ENCODE data around the gene AGAP1. TPM values are rescaled to one million over a fixed set of nuclear protein-coding genes. Genes with fewer than 3 reads are reported as not detected.

The AGAP1 gene
- polyA plus RNA-seq, 4 donors = 9.8 to 19.2 (median 15.5) TPM

- no peaks in the 10 kb centered on the region for H3K4me1 ChIP-seq (ENCODE audit: control insufficient read depth in 3 of 3, insufficient read depth in 2 of 3, low read depth in 1 of 3, low read length in 2 of 3)
- no peaks in the 10 kb centered on the region for H3K9me3 ChIP-seq (ENCODE audit: control insufficient read depth in 2 of 2, insufficient read depth in 1 of 2, low read depth in 1 of 2, low read length in 1 of 2)
- H3K4me3 ChIP-seq (ENCODE audit: low read depth in 1 of 3, low read length in 3 of 3) = no peak overlapping the region
- no peak overlapping the region for H3K27ac ChIP-seq (ENCODE audit: low read depth in 1 of 3, low read length in 2 of 3)
- H3K36me3 ChIP-seq (ENCODE audit: control insufficient read depth in 3 of 3, insufficient read depth in 2 of 3, low read depth in 1 of 3, low read length in 3 of 3) = peaks cover 0 to 57% (median 2%) of the 10 kb centered on the region in 3 donors
- WGBS, 3 donors = 72 to 82% (median 73%) methylated on average over 10 of the region's 10 CpGs
- no peak for DNase-seq
- H3K27me3 ChIP-seq (ENCODE audit: control insufficient read depth in 3 of 3, insufficient read depth in 3 of 3, low read length in 3 of 3) = no peaks in the 10 kb centered on the region
- FAIRE-seq = no peak
Measured at GRCh38 chr2:235749121-235749770, 255.4 kb downstream of the AGAP1 start.

GRCh38 chr2:235749771-235750160 lies 255.9 kb downstream of the AGAP1 start:
- peaks cover 0 to 56% (median 2%) of the 10 kb centered on the region in 3 donors for H3K36me3 ChIP-seq (ENCODE audit: control insufficient read depth in 3 of 3, insufficient read depth in 2 of 3, low read depth in 1 of 3, low read length in 3 of 3)

GRCh38 chr2:235752846-235753245 lies 259.0 kb downstream of the AGAP1 start:
- WGBS, 3 donors = 77 to 82% (median 81%) methylated on average over 4 of the region's 4 CpGs
- H3K36me3 ChIP-seq (ENCODE audit: control insufficient read depth in 3 of 3, insufficient read depth in 2 of 3, low read depth in 1 of 3, low read length in 3 of 3) = peaks cover 0 to 43% (median 2%) of the 10 kb centered on the region in 3 donors
- no peak for FAIRE-seq
- no peaks in the 10 kb centered on the region for H3K4me1 ChIP-seq (ENCODE audit: control insufficient read depth in 3 of 3, insufficient read depth in 2 of 3, low read depth in 1 of 3, low read length in 2 of 3)
- H3K4me3 ChIP-seq (ENCODE audit: low read depth in 1 of 3, low read length in 3 of 3) = no peak overlapping the region
- H3K9me3 ChIP-seq (ENCODE audit: control insufficient read depth in 2 of 2, insufficient read depth in 1 of 2, low read depth in 1 of 2, low read length in 1 of 2) = no peaks in the 10 kb centered on the region
- DNase-seq = no peak
- no peak overlapping the region for H3K27ac ChIP-seq (ENCODE audit: low read depth in 1 of 3, low read length in 2 of 3)
- no peaks in the 10 kb centered on the region for H3K27me3 ChIP-seq (ENCODE audit: control insufficient read depth in 3 of 3, insufficient read depth in 3 of 3, low read length in 3 of 3)

More at GRCh38 chr2:235749771-235750160, 255.9 kb downstream of the AGAP1 start:
- Histone ChIP-seq H3K4me3 (ENCODE audit: low read depth in 1 of 3, low read length in 3 of 3) (no peak overlapping the region), H3K27ac (ENCODE audit: low read depth in 1 of 3, low read length in 2 of 3) (no peak overlapping the region), H3K4me1 (ENCODE audit: control insufficient read depth in 3 of 3, insufficient read depth in 2 of 3, low read depth in 1 of 3, low read length in 2 of 3) (no peaks in the 10 kb centered on the region), H3K9me3 (ENCODE audit: control insufficient read depth in 2 of 2, insufficient read depth in 1 of 2, low read depth in 1 of 2, low read length in 1 of 2) (no peaks in the 10 kb centered on the region), H3K27me3 (ENCODE audit: control insufficient read depth in 3 of 3, insufficient read depth in 3 of 3, low read length in 3 of 3) (no peaks in the 10 kb centered on the region)
- FAIRE-seq (no peak), DNase-seq (no peak)
- 93 to 98% (median 94%) methylated on average over 3 of the region's 3 CpGs for WGBS, 3 donors

- H3K36me3 ChIP-seq (ENCODE audit: control insufficient read depth in 3 of 3, insufficient read depth in 2 of 3, low read depth in 1 of 3, low read length in 3 of 3) = peaks cover 0 to 44% (median 2%) of the 10 kb centered on the region in 3 donors
- WGBS, 3 donors = 87 to 88% (median 87%) methylated on average over 21 of the region's 21 CpGs
- H3K27me3 ChIP-seq (ENCODE audit: control insufficient read depth in 3 of 3, insufficient read depth in 3 of 3, low read length in 3 of 3) = no peaks in the 10 kb centered on the region
- no peak overlapping the region for H3K4me3 ChIP-seq (ENCODE audit: low read depth in 1 of 3, low read length in 3 of 3)
- FAIRE-seq = no peak
- DNase-seq = no peak
- no peaks in the 10 kb centered on the region for H3K4me1 ChIP-seq (ENCODE audit: control insufficient read depth in 3 of 3, insufficient read depth in 2 of 3, low read depth in 1 of 3, low read length in 2 of 3)
- H3K27ac ChIP-seq (ENCODE audit: low read depth in 1 of 3, low read length in 2 of 3) = no peak overlapping the region
- H3K9me3 ChIP-seq (ENCODE audit: control insufficient read depth in 2 of 2, insufficient read depth in 1 of 2, low read depth in 1 of 2, low read length in 1 of 2) = no peaks in the 10 kb centered on the region
Measured at GRCh38 chr2:235754357-235755207, 260.7 kb downstream of the AGAP1 start.

- Histone ChIP-seq H3K27ac (ENCODE audit: low read depth in 1 of 3, low read length in 2 of 3) (no peak overlapping the region), H3K36me3 (ENCODE audit: control insufficient read depth in 3 of 3, insufficient read depth in 2 of 3, low read depth in 1 of 3, low read length in 3 of 3) (peaks cover 0 to 37% (median 2%) of the 10 kb centered on the region in 3 donors)
- 83 to 90% (median 89%) methylated on average over 10 of the region's 10 CpGs for WGBS, 3 donors
Measured at GRCh38 chr2:235756491-235756890, 262.6 kb downstream of the AGAP1 start.

GRCh38 chr2:235757212-235757611 lies 263.4 kb downstream of the AGAP1 start:
- no peak overlapping the region for H3K4me3 ChIP-seq (ENCODE audit: low read depth in 1 of 3, low read length in 3 of 3)
- H3K9me3 ChIP-seq (ENCODE audit: control insufficient read depth in 2 of 2, insufficient read depth in 1 of 2, low read depth in 1 of 2, low read length in 1 of 2) = no peaks in the 10 kb centered on the region
- no peak for FAIRE-seq
- no peak overlapping the region for H3K27ac ChIP-seq (ENCODE audit: low read depth in 1 of 3, low read length in 2 of 3)
- no peak for DNase-seq
- no peaks in the 10 kb centered on the region for H3K4me1 ChIP-seq (ENCODE audit: control insufficient read depth in 3 of 3, insufficient read depth in 2 of 3, low read depth in 1 of 3, low read length in 2 of 3)
- peaks cover 0 to 33% (median 2%) of the 10 kb centered on the region in 3 donors for H3K36me3 ChIP-seq (ENCODE audit: control insufficient read depth in 3 of 3, insufficient read depth in 2 of 3, low read depth in 1 of 3, low read length in 3 of 3)
- 59 to 80% (median 72%) methylated on average over 6 of the region's 6 CpGs for WGBS, 3 donors
- H3K27me3 ChIP-seq (ENCODE audit: control insufficient read depth in 3 of 3, insufficient read depth in 3 of 3, low read length in 3 of 3) = no peaks in the 10 kb centered on the region

More at GRCh38 chr2:235756491-235756890, 262.6 kb downstream of the AGAP1 start:
- DNase-seq (no peak), FAIRE-seq (no peak)
- Histone ChIP-seq H3K27me3 (ENCODE audit: control insufficient read depth in 3 of 3, insufficient read depth in 3 of 3, low read length in 3 of 3) (no peaks in the 10 kb centered on the region), H3K9me3 (ENCODE audit: control insufficient read depth in 2 of 2, insufficient read depth in 1 of 2, low read depth in 1 of 2, low read length in 1 of 2) (no peaks in the 10 kb centered on the region), H3K4me3 (ENCODE audit: low read depth in 1 of 3, low read length in 3 of 3) (no peak overlapping the region), H3K4me1 (ENCODE audit: control insufficient read depth in 3 of 3, insufficient read depth in 2 of 3, low read depth in 1 of 3, low read length in 2 of 3) (no peaks in the 10 kb centered on the region)

GRCh38 chr2:235757640-235758039 lies 263.8 kb downstream of the AGAP1 start:
- peaks cover 0 to 33% (median 2%) of the 10 kb centered on the region in 3 donors for H3K36me3 ChIP-seq (ENCODE audit: control insufficient read depth in 3 of 3, insufficient read depth in 2 of 3, low read depth in 1 of 3, low read length in 3 of 3)
- no peak overlapping the region for H3K27ac ChIP-seq (ENCODE audit: low read depth in 1 of 3, low read length in 2 of 3)
- 89 to 95% (median 94%) methylated on average over 6 of the region's 6 CpGs for WGBS, 3 donors
- FAIRE-seq = no peak
- no peak for DNase-seq
- H3K4me3 ChIP-seq (ENCODE audit: low read depth in 1 of 3, low read length in 3 of 3) = no peak overlapping the region
- no peaks in the 10 kb centered on the region for H3K27me3 ChIP-seq (ENCODE audit: control insufficient read depth in 3 of 3, insufficient read depth in 3 of 3, low read length in 3 of 3)
- H3K4me1 ChIP-seq (ENCODE audit: control insufficient read depth in 3 of 3, insufficient read depth in 2 of 3, low read depth in 1 of 3, low read length in 2 of 3) = no peaks in the 10 kb centered on the region
- no peaks in the 10 kb centered on the region for H3K9me3 ChIP-seq (ENCODE audit: control insufficient read depth in 2 of 2, insufficient read depth in 1 of 2, low read depth in 1 of 2, low read length in 1 of 2)

GRCh38 chr2:235762832-235763598 lies 269.2 kb downstream of the AGAP1 start:
- 77 to 88% (median 78%) methylated on average over 20 of the region's 20 CpGs for WGBS, 3 donors
- DNase-seq = no peak
- Histone ChIP-seq H3K9me3 (ENCODE audit: control insufficient read depth in 2 of 2, insufficient read depth in 1 of 2, low read depth in 1 of 2, low read length in 1 of 2) (no peaks in the 10 kb centered on the region), H3K4me1 (ENCODE audit: control insufficient read depth in 3 of 3, insufficient read depth in 2 of 3, low read depth in 1 of 3, low read length in 2 of 3) (no peaks in the 10 kb centered on the region), H3K27me3 (ENCODE audit: control insufficient read depth in 3 of 3, insufficient read depth in 3 of 3, low read length in 3 of 3) (no peaks in the 10 kb centered on the region), H3K4me3 (ENCODE audit: low read depth in 1 of 3, low read length in 3 of 3) (no peak overlapping the region), H3K27ac (ENCODE audit: low read depth in 1 of 3, low read length in 2 of 3) (no peak overlapping the region), H3K36me3 (ENCODE audit: control insufficient read depth in 3 of 3, insufficient read depth in 2 of 3, low read depth in 1 of 3, low read length in 3 of 3) (peaks cover 0 to 36% (median 0%) of the 10 kb centered on the region in 3 donors)
- no peak for FAIRE-seq
